Endodermal cell (in vitro differentiated cells): ENCODE measurements around the gene KIAA0232. TPM values are rescaled to one million over a fixed set of nuclear protein-coding genes. Genes with fewer than 3 reads are reported as not detected.

Experiments
- DNase-seq: peaks from one replicate; pipeline ENCODE4 v3.0.0-alpha.2; 2017
- H3K27ac ChIP-seq: 2 replicates; pipeline ENCODE4 v1.5.1; 2013; ENCODE audit warnings: mild to moderate bottlenecking, low read depth, low read length, moderate library complexity
- H3K27me3 ChIP-seq: 2 replicates; pipeline ENCODE4 v1.6.1; 2013; ENCODE audit warnings: mild to moderate bottlenecking, low read length, moderate library complexity; ENCODE audit not compliant: insufficient read depth, control insufficient read depth, poor library complexity, severe bottlenecking
- H3K36me3 ChIP-seq: 2 replicates; pipeline ENCODE4 v1.7.0; 2013; ENCODE audit warnings: mild to moderate bottlenecking, low read length, moderate library complexity; ENCODE audit not compliant: control insufficient read depth, insufficient read depth
- H3K4me1 ChIP-seq: one replicate; pipeline ENCODE4 v1.7.0; 2013; ENCODE audit warnings: low read length; ENCODE audit not compliant: control insufficient read depth, insufficient read depth
- H3K4me3 ChIP-seq: 2 replicates; pipeline ENCODE4 v1.5.1; 2013; ENCODE audit warnings: mild to moderate bottlenecking, low read length, moderate library complexity
- H3K9ac ChIP-seq: 2 replicates; pipeline ENCODE4 v1.6.1; 2013; ENCODE audit warnings: mild to moderate bottlenecking, low read length, moderate library complexity; ENCODE audit not compliant: poor library complexity, severe bottlenecking; ENCODE audit errors: extremely low read depth
- H3K9me3 ChIP-seq: 2 replicates; pipeline ENCODE4 v1.6.1; 2013; ENCODE audit warnings: mild to moderate bottlenecking, low read length, moderate library complexity; ENCODE audit not compliant: control insufficient read depth
- H3K27ac Mint-ChIP-seq: 2 replicates; pipeline ENCODE4 v1.8.0; 2020; ENCODE audit warnings: mixed read lengths
- H3K27me3 Mint-ChIP-seq: 2 replicates; pipeline ENCODE4 v1.8.0; 2021; ENCODE audit warnings: mild to moderate bottlenecking, mixed read lengths; ENCODE audit not compliant: insufficient read depth
- H3K36me3 Mint-ChIP-seq: 2 replicates; pipeline ENCODE4 v1.8.0; 2020; ENCODE audit warnings: low read depth, mixed read lengths
- H3K4me1 Mint-ChIP-seq: 2 replicates; pipeline ENCODE4 v1.8.0; 2020; ENCODE audit warnings: mixed read lengths
- H3K4me3 Mint-ChIP-seq: 2 replicates; pipeline ENCODE4 v1.8.0; 2020; ENCODE audit warnings: mild to moderate bottlenecking, moderate library complexity, mixed read lengths
- H3K9me3 Mint-ChIP-seq: 2 replicates; pipeline ENCODE4 v1.8.0; 2020; ENCODE audit warnings: mild to moderate bottlenecking, mixed read lengths
- WGBS, 2 experiments: methylation state at CpG; one replicate each; pipeline versions ENCODE4 v1.1.5 to v1.1.7; 2013; ENCODE audit warnings: missing lambda C conversion rate in 2 of 2, mixed read lengths in 1 of 2; ENCODE audit not compliant: insufficient coverage in 1 of 2, insufficient read length in 1 of 2; 5-methylcytosine and 5-hydroxymethylcytosine counted together
- total RNA-seq, 2 donors: library from RNA; stranded (reverse); fragmentation: NEBNext Ultra II Directional in 1 of 2; extraction: Animal tissue kit (Norgen Biotek cat#: 25700) in 1 of 2; gene quantifications; 2 replicates in 1 of 2; 3 replicates in 1 of 2; pipeline ENCODE4 v1.2.1, GENCODE V29; 2021
- TF ChIP-seq, protein P1 (sequence below): fragments of 200-600 bp; sonication (generic); conservative IDR thresholded peaks from 2 replicates; pipeline ENCODE4 v1.5.0; 2021; ENCODE audit warnings: antibody characterized with exemption, mild to moderate bottlenecking

KIAA0232 gene
- total RNA-seq, 2 donors from 2014 or later, result 32.9 to 43.5 TPM

GRCh38 chr4:6845574-6845973, 63.0 kb downstream of the KIAA0232 start:
- Histone ChIP-seq H3K9ac (no peak overlapping the region), H3K36me3 (peaks cover 44% of the 10 kb centered on the region), H3K9me3 (no peaks in the 10 kb centered on the region), H3K27ac (no peak overlapping the region), H3K4me1 (peaks cover 19% of the 10 kb centered on the region), H3K4me3 (no peak overlapping the region), H3K27me3 (no peaks in the 10 kb centered on the region)
- 90 to 94% methylated on average over 6 of the region's 6 CpGs for WGBS, 2 experiments
- peaks cover 44% of the 10 kb centered on the region for H3K36me3 Mint-ChIP-seq
- no peak overlapping the region for H3K27ac Mint-ChIP-seq
- H3K4me1 Mint-ChIP-seq, result peaks cover 41% of the 10 kb centered on the region
- TF ChIP-seq, protein P1, sequence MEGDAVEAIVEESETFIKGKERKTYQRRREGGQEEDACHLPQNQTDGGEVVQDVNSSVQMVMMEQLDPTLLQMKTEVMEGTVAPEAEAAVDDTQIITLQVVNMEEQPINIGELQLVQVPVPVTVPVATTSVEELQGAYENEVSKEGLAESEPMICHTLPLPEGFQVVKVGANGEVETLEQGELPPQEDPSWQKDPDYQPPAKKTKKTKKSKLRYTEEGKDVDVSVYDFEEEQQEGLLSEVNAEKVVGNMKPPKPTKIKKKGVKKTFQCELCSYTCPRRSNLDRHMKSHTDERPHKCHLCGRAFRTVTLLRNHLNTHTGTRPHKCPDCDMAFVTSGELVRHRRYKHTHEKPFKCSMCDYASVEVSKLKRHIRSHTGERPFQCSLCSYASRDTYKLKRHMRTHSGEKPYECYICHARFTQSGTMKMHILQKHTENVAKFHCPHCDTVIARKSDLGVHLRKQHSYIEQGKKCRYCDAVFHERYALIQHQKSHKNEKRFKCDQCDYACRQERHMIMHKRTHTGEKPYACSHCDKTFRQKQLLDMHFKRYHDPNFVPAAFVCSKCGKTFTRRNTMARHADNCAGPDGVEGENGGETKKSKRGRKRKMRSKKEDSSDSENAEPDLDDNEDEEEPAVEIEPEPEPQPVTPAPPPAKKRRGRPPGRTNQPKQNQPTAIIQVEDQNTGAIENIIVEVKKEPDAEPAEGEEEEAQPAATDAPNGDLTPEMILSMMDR, result no peak
- H3K9me3 Mint-ChIP-seq, result peaks cover 4% of the 10 kb centered on the region
- no peak overlapping the region for H3K4me3 Mint-ChIP-seq
- DNase-seq, result no peak
- no peaks in the 10 kb centered on the region for H3K27me3 Mint-ChIP-seq

- H3K4me3 Mint-ChIP-seq, result no peak overlapping the region
- no peak overlapping the region for H3K27ac Mint-ChIP-seq
- DNase-seq, result no peak
- H3K27me3 Mint-ChIP-seq, result no peaks in the 10 kb centered on the region
- peaks cover 56% of the 10 kb centered on the region for H3K36me3 Mint-ChIP-seq
- Histone ChIP-seq H3K27me3 (no peaks in the 10 kb centered on the region), H3K27ac (no peak overlapping the region), H3K4me3 (no peak overlapping the region), H3K4me1 (peaks cover 19% of the 10 kb centered on the region), H3K9ac (no peak overlapping the region), H3K36me3 (peaks cover 59% of the 10 kb centered on the region), H3K9me3 (peaks cover 14% of the 10 kb centered on the region)
- 40 to 50% methylated on average over 2 of the region's 2 CpGs for WGBS, 2 experiments
- TF ChIP-seq, protein P1, result no peak
- peaks cover 8% of the 10 kb centered on the region for H3K9me3 Mint-ChIP-seq
- peaks cover 41% of the 10 kb centered on the region for H3K4me1 Mint-ChIP-seq
These were observed 64.7 kb downstream of the KIAA0232 start for GRCh38 chr4:6847178-6847577.

GRCh38 chr4:6848717-6849305, 66.3 kb downstream of the KIAA0232 start:
- no peaks in the 10 kb centered on the region for H3K27me3 Mint-ChIP-seq
- Histone ChIP-seq H3K4me1 (peaks cover 19% of the 10 kb centered on the region), H3K27me3 (no peaks in the 10 kb centered on the region), H3K27ac (no peak overlapping the region), H3K36me3 (peaks cover 68% of the 10 kb centered on the region), H3K9ac (no peak overlapping the region), H3K9me3 (peaks cover 23% of the 10 kb centered on the region), H3K4me3 (no peak overlapping the region)
- WGBS, 2 experiments, result 83 to 91% methylated on average over 3 of the region's 3 CpGs
- no peak for DNase-seq
- TF ChIP-seq, protein P1, result no peak
- H3K36me3 Mint-ChIP-seq, result peaks cover 57% of the 10 kb centered on the region
- H3K27ac Mint-ChIP-seq, result peak overlapping the region; percentile 28
- H3K4me1 Mint-ChIP-seq, result peaks cover 44% of the 10 kb centered on the region
- peak overlapping the region; percentile 16 for H3K4me3 Mint-ChIP-seq
- H3K9me3 Mint-ChIP-seq, result peaks cover 8% of the 10 kb centered on the region
